Cardiac muscle cell (in vitro differentiated cells and primary cell): ENCODE results near the gene CDIPT. TPM values are rescaled to one million over a fixed set of nuclear protein-coding genes. Genes with fewer than 3 reads are reported as not detected.

Experiments
- DNase-seq, 2 donors: peaks; one replicate each; pipeline versions ENCODE4 v3.0.0 to v3.0.0-alpha.2; 2010 to 2017; ENCODE audit warnings: low read depth in 1 of 2, low spot score in 1 of 2
- H3K27ac ChIP-seq: fragments of 200-600 bp; sonication (generic); 2 replicates; pipeline ENCODE4 v1.5.1; 2016
- H3K27me3 ChIP-seq: fragments of 200-600 bp; sonication (generic); 2 replicates; pipeline ENCODE4 v1.6.0; 2016; ENCODE audit warnings: control low read depth
- H3K36me3 ChIP-seq: fragments of 200-600 bp; sonication (generic); 2 replicates; pipeline ENCODE4 v1.5.1; 2016; ENCODE audit warnings: control low read depth
- H3K4me1 ChIP-seq: fragments of 200-600 bp; sonication (generic); 2 replicates; pipeline ENCODE4 v1.8.1; 2017; ENCODE audit warnings: low read depth, mild to moderate bottlenecking, mixed run types
- H3K4me3 ChIP-seq: fragments of 200-600 bp; sonication (generic); 2 replicates; pipeline ENCODE4 v1.5.1; 2016; ENCODE audit warnings: mild to moderate bottlenecking
- H3K9me3 ChIP-seq: fragments of 200-600 bp; sonication (generic); 2 replicates; pipeline ENCODE4 v1.5.1; 2017; ENCODE audit warnings: low read depth, mild to moderate bottlenecking, control low read depth
- polyA plus RNA-seq: library from polyadenylated mRNA; unstranded; fragments of >200 nt; fragmentation: Nextera tagmentation; extraction: Ambion mirVana; gene quantifications from 2 replicates; pipeline ENCODE4 v1.2.1, GENCODE V29; 2016
- total RNA-seq: library from RNA; depleted of rRNA; stranded (reverse); fragments of >200 nt; gene quantifications from 2 replicates; pipeline ENCODE4 v1.2.3, GENCODE V29; 2016
- TF ChIP-seq, protein P1 (sequence below): IDR thresholded peaks from 2 replicates; pipeline ENCODE4 v1.5.1; 2012; ENCODE audit warnings: low read depth, mild to moderate bottlenecking, low read length

Gene CDIPT
- total and polyA plus RNA-seq, 2 experiments from 2014 or later = 139 to 144 TPM

- Histone ChIP-seq H3K4me3 (no peak overlapping the region), H3K27me3 (no peaks in the 10 kb centered on the region), H3K9me3 (no peaks in the 10 kb centered on the region), H3K27ac (no peak overlapping the region), H3K4me1 (peaks cover 24% of the 10 kb centered on the region), H3K36me3 (peaks cover 16% of the 10 kb centered on the region)
- no peak for DNase-seq
- TF ChIP-seq, protein P1, sequence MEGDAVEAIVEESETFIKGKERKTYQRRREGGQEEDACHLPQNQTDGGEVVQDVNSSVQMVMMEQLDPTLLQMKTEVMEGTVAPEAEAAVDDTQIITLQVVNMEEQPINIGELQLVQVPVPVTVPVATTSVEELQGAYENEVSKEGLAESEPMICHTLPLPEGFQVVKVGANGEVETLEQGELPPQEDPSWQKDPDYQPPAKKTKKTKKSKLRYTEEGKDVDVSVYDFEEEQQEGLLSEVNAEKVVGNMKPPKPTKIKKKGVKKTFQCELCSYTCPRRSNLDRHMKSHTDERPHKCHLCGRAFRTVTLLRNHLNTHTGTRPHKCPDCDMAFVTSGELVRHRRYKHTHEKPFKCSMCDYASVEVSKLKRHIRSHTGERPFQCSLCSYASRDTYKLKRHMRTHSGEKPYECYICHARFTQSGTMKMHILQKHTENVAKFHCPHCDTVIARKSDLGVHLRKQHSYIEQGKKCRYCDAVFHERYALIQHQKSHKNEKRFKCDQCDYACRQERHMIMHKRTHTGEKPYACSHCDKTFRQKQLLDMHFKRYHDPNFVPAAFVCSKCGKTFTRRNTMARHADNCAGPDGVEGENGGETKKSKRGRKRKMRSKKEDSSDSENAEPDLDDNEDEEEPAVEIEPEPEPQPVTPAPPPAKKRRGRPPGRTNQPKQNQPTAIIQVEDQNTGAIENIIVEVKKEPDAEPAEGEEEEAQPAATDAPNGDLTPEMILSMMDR = no peak
These were observed 49.1 kb downstream of the CDIPT start for GRCh38 chr16:29813644-29814562.

DNA sequence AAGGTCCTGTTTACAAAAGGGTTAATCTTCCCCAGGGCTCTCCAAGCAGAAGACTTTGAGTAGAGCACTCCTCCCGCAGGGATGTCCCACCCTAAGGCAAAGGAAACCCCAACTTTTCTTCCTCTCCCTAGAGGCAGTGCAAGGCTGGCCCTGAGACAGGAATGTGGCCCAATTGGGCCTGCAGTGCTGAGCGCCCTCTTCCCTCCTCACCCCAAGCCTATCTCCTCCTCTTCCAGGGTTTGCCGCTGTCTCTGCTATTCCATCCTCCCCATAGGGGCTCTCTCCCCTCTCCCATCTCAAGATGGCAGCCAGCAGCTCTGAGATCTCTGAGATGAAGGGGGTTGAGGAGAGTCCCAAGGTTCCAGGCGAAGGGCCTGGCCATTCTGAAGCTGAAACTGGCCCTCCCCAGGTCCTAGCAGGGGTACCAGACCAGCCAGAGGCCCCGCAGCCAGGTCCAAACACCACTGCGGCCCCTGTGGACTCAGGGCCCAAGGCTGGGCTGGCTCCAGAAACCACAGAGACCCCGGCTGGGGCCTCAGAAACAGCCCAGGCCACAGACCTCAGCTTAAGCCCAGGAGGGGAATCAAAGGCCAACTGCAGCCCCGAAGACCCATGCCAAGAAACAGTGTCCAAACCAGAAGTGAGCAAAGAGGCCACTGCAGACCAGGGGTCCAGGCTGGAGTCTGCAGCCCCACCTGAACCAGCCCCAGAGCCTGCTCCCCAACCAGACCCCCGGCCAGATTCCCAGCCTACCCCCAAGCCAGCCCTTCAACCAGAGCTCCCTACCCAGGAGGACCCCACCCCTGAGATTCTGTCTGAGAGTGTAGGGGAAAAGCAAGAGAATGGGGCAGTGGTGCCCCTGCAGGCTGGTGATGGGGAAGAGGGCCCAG is 50.0 kb downstream of the CDIPT start:
- H3K27me3 ChIP-seq = no peaks in the 10 kb centered on the region
- no peak overlapping the region for H3K27ac ChIP-seq
- TF ChIP-seq, protein P1 = no peak
- no peaks in the 10 kb centered on the region for H3K9me3 ChIP-seq
- peaks cover 33% of the 10 kb centered on the region for H3K4me1 ChIP-seq
- DNase-seq = no peak
- peaks cover 10% of the 10 kb centered on the region for H3K36me3 ChIP-seq
- H3K4me3 ChIP-seq = peak overlapping the region; percentile 51

DNA sequence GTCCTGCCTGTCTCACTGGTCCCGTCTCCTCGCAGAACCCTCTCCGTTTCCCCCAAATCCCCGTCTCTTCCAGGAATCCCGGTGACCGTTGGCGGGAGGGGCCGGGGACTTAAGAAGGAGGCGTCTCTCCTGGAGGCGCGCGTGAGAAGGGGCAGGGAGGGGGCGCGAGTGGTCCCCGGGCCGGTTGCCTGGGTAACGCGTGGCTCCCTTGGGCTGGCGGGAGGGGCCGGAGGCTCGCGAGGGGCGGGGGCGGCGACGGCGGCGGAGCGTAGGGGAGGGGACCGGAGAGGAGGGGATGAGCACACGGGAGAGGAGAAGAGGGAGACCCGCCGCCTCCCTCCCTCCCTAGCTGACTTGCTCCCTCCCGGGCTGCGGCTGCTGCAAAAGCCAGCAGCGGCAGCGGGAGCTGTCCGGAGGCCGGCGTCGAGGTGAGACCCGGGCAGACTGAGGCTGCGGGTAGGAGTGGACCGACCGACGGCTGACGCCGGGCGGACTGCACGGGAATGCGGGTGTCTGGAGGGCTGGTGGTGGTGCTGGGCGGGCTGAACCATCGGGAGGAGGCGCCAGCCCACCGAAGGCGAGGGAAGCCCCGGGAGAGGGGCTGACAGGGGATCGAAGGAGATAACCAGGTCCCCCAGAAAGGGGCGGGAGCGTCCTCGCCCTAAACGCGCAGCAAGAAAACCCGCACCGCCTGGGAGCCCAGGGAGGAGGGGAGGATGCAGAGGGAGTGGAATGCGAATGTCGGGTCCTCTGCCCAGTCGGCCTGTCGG is 50.9 kb downstream of the CDIPT start, which contains the start of gene PRRT2:
PRRT2 (plus strand) TSS at position 298 of the 770 bp plus-strand sequence. CDS start 862 bp downstream, outside the sequence.
- DNase-seq = peak; percentile 47 to 80

DNA sequence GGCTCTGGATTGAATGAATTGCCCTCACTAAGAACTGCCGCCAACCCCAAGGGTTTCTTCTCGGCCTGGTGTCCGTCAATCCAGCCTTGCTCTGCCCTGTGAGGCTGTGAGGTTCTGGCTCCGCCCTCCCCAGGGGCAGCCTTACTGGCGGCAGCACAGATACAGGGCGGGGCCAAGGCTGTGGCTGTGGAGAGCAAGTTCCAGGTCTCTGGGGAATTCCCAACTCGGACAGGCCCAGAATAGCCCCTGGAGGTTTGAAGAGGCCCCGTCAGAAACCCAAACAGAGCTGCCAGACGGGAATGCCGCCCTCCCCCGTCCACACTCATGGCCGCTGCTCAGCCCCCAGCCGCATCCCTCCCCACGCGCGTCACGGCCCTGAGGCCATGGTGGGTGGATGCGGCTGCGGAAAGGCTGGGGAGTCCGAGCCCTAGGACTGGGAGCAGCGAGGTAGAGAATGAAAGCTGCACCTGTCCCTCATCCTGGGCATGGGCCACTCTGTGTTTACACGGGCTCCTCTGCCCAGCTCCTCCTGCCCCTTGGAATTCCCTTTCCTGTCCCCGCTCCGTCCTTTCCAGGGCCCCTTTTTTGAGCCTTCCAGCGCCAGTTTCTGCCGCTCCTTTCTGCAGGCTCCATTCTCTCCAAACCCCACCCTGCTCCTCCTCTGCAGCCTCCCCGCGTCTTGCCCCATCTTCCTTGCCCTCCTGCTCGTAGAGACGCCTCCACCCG is 51.7 kb downstream of the CDIPT start:
- Histone ChIP-seq H3K36me3 (peaks cover 10% of the 10 kb centered on the region), H3K4me3 (peak overlapping the region; percentile 51), H3K9me3 (no peaks in the 10 kb centered on the region), H3K4me1 (peaks cover 30% of the 10 kb centered on the region), H3K27me3 (no peaks in the 10 kb centered on the region), H3K27ac (peak overlapping the region; percentile 89)
- TF ChIP-seq, protein P1 = no peak
- peak; percentile 99 for DNase-seq

More for the DNA sequence above, 50.9 kb downstream of the CDIPT start, which contains the start of gene PRRT2:
- Histone ChIP-seq H3K9me3 (no peaks in the 10 kb centered on the region), H3K36me3 (peaks cover 10% of the 10 kb centered on the region), H3K27me3 (no peaks in the 10 kb centered on the region), H3K27ac (peak within 1 kb of the TSS; percentile 89), H3K4me3 (peak within 1 kb of the TSS; percentile 51), H3K4me1 (peaks cover 30% of the 10 kb centered on the region)
- TF ChIP-seq, protein P1 = no peak
